ENCODE measurements around the gene NONO.
"Not testable (repeated sequence)": the region's sequence is repeated elsewhere in the genome, so short reads cannot be mapped to it uniquely, and the experiment has no call there.

NONO gene

DNA sequence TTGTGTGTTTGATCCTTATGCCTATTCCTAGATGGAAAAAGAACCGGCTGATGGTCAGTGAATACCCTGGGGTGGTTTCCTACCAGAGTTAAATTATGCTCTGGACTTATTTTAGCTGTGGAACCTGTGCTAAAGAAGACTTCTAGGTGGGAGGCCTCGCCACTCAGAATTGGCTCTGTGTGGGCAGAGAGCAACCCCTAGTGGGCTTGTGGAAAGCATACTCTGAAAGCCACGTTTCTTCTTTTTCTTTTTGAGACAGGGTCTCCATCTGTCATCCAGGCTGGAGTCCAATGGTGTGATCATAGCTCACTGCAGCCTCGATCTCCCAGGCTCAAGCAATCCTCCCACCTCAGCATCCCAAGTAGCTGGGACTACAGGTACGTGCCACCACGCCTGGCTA, 66.4 kb downstream of the NONO start:
- intact Hi-C loops (cut with DNase I); DNase-seq: not testable (repeated sequence)
